B cell (primary cell): ENCODE data around the gene MYH11.

Experiments used
- CTCF ChIP-seq: fragments of 200-600 bp; IDR thresholded peaks from one replicate; pipeline ENCODE4 v1.8.0; 2022; ENCODE audit warnings: antibody characterized with exemption, mild to moderate bottlenecking
- EZH2 ChIP-seq: IDR thresholded peaks from 2 replicates; pipeline ENCODE4 v1.6.1; 2012; ENCODE audit warnings: borderline replicate concordance, low read depth, mild to moderate bottlenecking, moderate library complexity, low read length; ENCODE audit not compliant: insufficient read depth, poor library complexity, severe bottlenecking

GRCh38 chr16:15835136-15835878 lies 21.5 kb downstream of the MYH11 start:
- TF ChIP-seq CTCF (no peak), EZH2 (no peak)
